Measurements from ENCODE around the gene VASP.

VASP gene

GRCh38 chr19:45496349-45496953, 10.8 kb upstream of the VASP start:
- H3K36me3 ChIP-seq, result no peaks in the 10 kb centered on the region
- no peak for TF ChIP-seq CTCF (IDR thresholded peaks at IDR 0.05)
- peak overlapping the region; percentile 66 for H3K27ac ChIP-seq
- H3K4me1 ChIP-seq (ENCODE audit: control insufficient read depth in 1 of 2, insufficient read depth in 1 of 2, low read depth in 1 of 2, low read length in 1 of 2), result peaks cover 67 to 68% of the 10 kb centered on the region in 2 experiments
- H3K4me3 ChIP-seq (ENCODE audit: low read depth in 1 of 2, low read length in 1 of 2), result peak overlapping the region; percentile 77 to 82
- no peaks in the 10 kb centered on the region for H3K9me3 ChIP-seq
- peaks cover 72% of the 10 kb centered on the region for H3K27me3 ChIP-seq

- peak overlapping the region; percentile 57 to 82 for H3K4me3 ChIP-seq (ENCODE audit: low read depth in 1 of 2, low read length in 1 of 2)
- no peaks in the 10 kb centered on the region for H3K36me3 ChIP-seq
- no peaks in the 10 kb centered on the region for H3K9me3 ChIP-seq
- no peak for TF ChIP-seq CTCF (IDR thresholded peaks at IDR 0.05)
- H3K4me1 ChIP-seq (ENCODE audit: control insufficient read depth in 1 of 2, insufficient read depth in 1 of 2, low read depth in 1 of 2, low read length in 1 of 2), result peaks cover 76% of the 10 kb centered on the region in 2 experiments
- peaks cover 63% of the 10 kb centered on the region for H3K27me3 ChIP-seq
- H3K27ac ChIP-seq, result no peak overlapping the region
These were observed 9.5 kb upstream of the VASP start for GRCh38 chr19:45497791-45498190.

- no peaks in the 10 kb centered on the region for H3K36me3 ChIP-seq
- H3K9me3 ChIP-seq, result no peaks in the 10 kb centered on the region
- no peak for TF ChIP-seq CTCF (IDR thresholded peaks at IDR 0.05)
- H3K4me1 ChIP-seq (ENCODE audit: control insufficient read depth in 1 of 2, insufficient read depth in 1 of 2, low read depth in 1 of 2, low read length in 1 of 2), result peaks cover 74 to 76% of the 10 kb centered on the region in 2 experiments
- H3K4me3 ChIP-seq (ENCODE audit: low read depth in 1 of 2, low read length in 1 of 2), result peak within 1 kb of the TSS; percentile 77 to 82
- peak within 1 kb of the TSS; percentile 66 for H3K27ac ChIP-seq
- H3K27me3 ChIP-seq, result peaks cover 55% of the 10 kb centered on the region
These were observed 8.7 kb upstream of the VASP start, which contains the start of gene PPM1N for GRCh38 chr19:45498411-45499195. Gene PPM1N (plus strand): TSS chr19:45498443. CDS start chr19:45498473, 30 bp downstream.

GRCh38 chr19:45499196-45500180, 7.8 kb upstream of the VASP start:
- no peak for TF ChIP-seq CTCF (IDR thresholded peaks at IDR 0.05)
- peaks cover 51% of the 10 kb centered on the region for H3K27me3 ChIP-seq
- peak overlapping the region; percentile 51 for H3K27ac ChIP-seq
- H3K36me3 ChIP-seq, result no peaks in the 10 kb centered on the region
- H3K4me3 ChIP-seq (ENCODE audit: low read depth in 1 of 2, low read length in 1 of 2), result peak overlapping the region; percentile 57 to 82
- peaks cover 78 to 82% of the 10 kb centered on the region in 2 experiments for H3K4me1 ChIP-seq (ENCODE audit: control insufficient read depth in 1 of 2, insufficient read depth in 1 of 2, low read depth in 1 of 2, low read length in 1 of 2)
- H3K9me3 ChIP-seq, result no peaks in the 10 kb centered on the region
